WTC11 (cell line): Measurements from ENCODE around the gene RARS2. TPM values are rescaled to one million over a fixed set of nuclear protein-coding genes. Genes with fewer than 3 reads are reported as not detected.

ENCODE experiments used
- ATAC-seq: fragments of 200-7000 bp; cut with Tn5 transposase; 2 replicates; pipeline ENCODE4 v1.10.0; 2021; ENCODE audit warnings: mild to moderate bottlenecking, moderate library complexity
- CTCF ChIA-PET: fragments of 300-600 bp; sonication (Branson Sonifier 250); formaldehyde crosslinking; loops from one replicate; lab custom pipeline; 2021; ENCODE audit warnings: antibody characterized with exemption; lab: Charles Lee
- POLR2A ChIA-PET: fragments of 350-600 bp; sonication (Branson Sonifier 250); formaldehyde crosslinking; loops from one replicate; lab custom pipeline; 2021; ENCODE audit warnings: antibody characterized with exemption; lab: Charles Lee
- DNase-seq: peaks from one replicate; pipeline ENCODE4 v3.0.0; 2021; ENCODE audit warnings: low spot score
- H3K27ac Mint-ChIP-seq: 2 replicates; pipeline ENCODE4 v1.8.0; 2021; ENCODE audit warnings: mixed read lengths
- H3K27me3 Mint-ChIP-seq: 2 replicates; pipeline ENCODE4 v1.8.0; 2021; ENCODE audit warnings: low read depth, mild to moderate bottlenecking, moderate library complexity, mixed read lengths
- H3K36me3 Mint-ChIP-seq: 2 replicates; pipeline ENCODE4 v1.8.0; 2021; ENCODE audit warnings: mixed read lengths
- H3K4me1 Mint-ChIP-seq: 2 replicates; pipeline ENCODE4 v1.8.0; 2022; ENCODE audit warnings: mixed read lengths
- H3K4me3 Mint-ChIP-seq: 2 replicates; pipeline ENCODE4 v1.8.0; 2021; ENCODE audit warnings: mild to moderate bottlenecking, moderate library complexity, mixed read lengths
- H3K9me3 Mint-ChIP-seq: 2 replicates; pipeline ENCODE4 v1.8.0; 2021; ENCODE audit warnings: mixed read lengths
- CBFB ChIP-seq: sonication (generic); formaldehyde crosslinking; IDR thresholded peaks from 2 replicates; pipeline ENCODE4 v1.8.1; 2022; ENCODE audit warnings: mild to moderate bottlenecking, low read depth, missing genetic modification reagents
- IRF2 ChIP-seq: sonication (generic); formaldehyde crosslinking; IDR thresholded peaks from 2 replicates; pipeline ENCODE4 v1.8.0; 2022; ENCODE audit warnings: low read depth, missing genetic modification reagents, borderline replicate concordance
- MLX ChIP-seq: sonication (generic); formaldehyde crosslinking; IDR thresholded peaks from 2 replicates; pipeline ENCODE4 v1.8.1; 2023; ENCODE audit warnings: mild to moderate bottlenecking, missing genetic modification reagents, moderate library complexity
- MYBL2 ChIP-seq: sonication (generic); formaldehyde crosslinking; IDR thresholded peaks from 2 replicates; pipeline ENCODE4 v1.8.1; 2023; ENCODE audit warnings: mild to moderate bottlenecking, moderate library complexity, missing genetic modification reagents
- NR3C1 ChIP-seq: sonication (generic); formaldehyde crosslinking; conservative IDR thresholded peaks from 2 replicates; pipeline ENCODE4 v1.8.1; 2023; ENCODE audit warnings: low read depth, mild to moderate bottlenecking, missing genetic modification reagents
- SMAD3 ChIP-seq: sonication (generic); formaldehyde crosslinking; IDR thresholded peaks from 2 replicates; pipeline ENCODE4 v1.8.0; 2022; ENCODE audit warnings: missing genetic modification reagents, mild to moderate bottlenecking, borderline replicate concordance
- SMAD4 ChIP-seq: sonication (generic); formaldehyde crosslinking; IDR thresholded peaks from 2 replicates; pipeline ENCODE4 v1.8.0; 2022; ENCODE audit warnings: mild to moderate bottlenecking, missing genetic modification reagents
- TCF7 ChIP-seq: sonication (generic); formaldehyde crosslinking; IDR thresholded peaks from 2 replicates; pipeline ENCODE4 v1.8.0; 2022; ENCODE audit warnings: mild to moderate bottlenecking, low read depth, missing genetic modification reagents, moderate library complexity
- USF2 ChIP-seq: sonication (generic); formaldehyde crosslinking; IDR thresholded peaks from 2 replicates; pipeline ENCODE4 v1.8.1; 2023; ENCODE audit warnings: mild to moderate bottlenecking, missing genetic modification reagents, moderate library complexity
- ZNF219 ChIP-seq: sonication (generic); formaldehyde crosslinking; IDR thresholded peaks from 2 replicates; pipeline ENCODE4 v1.8.0; 2023; ENCODE audit warnings: missing genetic modification reagents, mild to moderate bottlenecking, borderline replicate concordance
- ZNF232 ChIP-seq: sonication (generic); formaldehyde crosslinking; IDR thresholded peaks from 2 replicates; pipeline ENCODE4 v1.8.0; 2022; ENCODE audit warnings: mild to moderate bottlenecking, missing genetic modification reagents
- ZNF317 ChIP-seq: sonication (generic); formaldehyde crosslinking; IDR thresholded peaks from 2 replicates; pipeline ENCODE4 v1.8.1; 2023; ENCODE audit warnings: low read depth, mild to moderate bottlenecking, moderate library complexity, missing genetic modification reagents, borderline replicate concordance
- total RNA-seq: library from RNA; stranded (reverse); gene quantifications from 3 replicates; pipeline ENCODE4 v1.2.3, GENCODE V29; 2021
- TF ChIP-seq, protein P1 (sequence below): sonication (generic); formaldehyde crosslinking; IDR thresholded peaks from 2 replicates; pipeline ENCODE4 v1.8.1; 2022; ENCODE audit warnings: low read depth, missing genetic modification reagents, borderline replicate concordance
- TF ChIP-seq, protein P2 (sequence below): sonication (generic); formaldehyde crosslinking; IDR thresholded peaks from 2 replicates; pipeline ENCODE4 v1.8.0; 2022; ENCODE audit warnings: mild to moderate bottlenecking, missing genetic modification reagents
- TF ChIP-seq, protein P3 (sequence below): sonication (generic); formaldehyde crosslinking; IDR thresholded peaks from 2 replicates; pipeline ENCODE4 v1.8.0; 2022; ENCODE audit warnings: mild to moderate bottlenecking, missing genetic modification reagents
- TF ChIP-seq, protein P4 (sequence below): sonication (generic); formaldehyde crosslinking; IDR thresholded peaks from 2 replicates; pipeline ENCODE4 v1.8.1; 2022; ENCODE audit warnings: low read depth, mild to moderate bottlenecking, moderate library complexity, missing genetic modification reagents, borderline replicate concordance
- TF ChIP-seq, protein P5 (sequence below): sonication (generic); formaldehyde crosslinking; conservative IDR thresholded peaks from 2 replicates; pipeline ENCODE4 v1.8.1; 2022; ENCODE audit warnings: mild to moderate bottlenecking, missing genetic modification reagents

The RARS2 gene
- total RNA-seq, 1 experiment from 2014 or later = 32.9 TPM

- ATAC-seq (no peak), DNase-seq (no peak)
- ChIA-PET CTCF (no interaction called here), POLR2A (no interaction called here)
- Mint-ChIP-seq H3K9me3 (no peaks in the 10 kb centered on the region), H3K4me1 (no peaks in the 10 kb centered on the region), H3K27ac (no peak overlapping the region), H3K36me3 (peaks cover 35% of the 10 kb centered on the region), H3K4me3 (no peak overlapping the region), H3K27me3 (no peaks in the 10 kb centered on the region)
- no peak for TF ChIP-seq ZNF317 (CRISPR knock-in tag)
- TF ChIP-seq ZNF219 (CRISPR knock-in tag) = no peak
- TF ChIP-seq, protein P1, sequence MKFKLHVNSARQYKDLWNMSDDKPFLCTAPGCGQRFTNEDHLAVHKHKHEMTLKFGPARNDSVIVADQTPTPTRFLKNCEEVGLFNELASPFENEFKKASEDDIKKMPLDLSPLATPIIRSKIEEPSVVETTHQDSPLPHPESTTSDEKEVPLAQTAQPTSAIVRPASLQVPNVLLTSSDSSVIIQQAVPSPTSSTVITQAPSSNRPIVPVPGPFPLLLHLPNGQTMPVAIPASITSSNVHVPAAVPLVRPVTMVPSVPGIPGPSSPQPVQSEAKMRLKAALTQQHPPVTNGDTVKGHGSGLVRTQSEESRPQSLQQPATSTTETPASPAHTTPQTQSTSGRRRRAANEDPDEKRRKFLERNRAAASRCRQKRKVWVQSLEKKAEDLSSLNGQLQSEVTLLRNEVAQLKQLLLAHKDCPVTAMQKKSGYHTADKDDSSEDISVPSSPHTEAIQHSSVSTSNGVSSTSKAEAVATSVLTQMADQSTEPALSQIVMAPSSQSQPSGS (CRISPR knock-in tag) = no peak
- TF ChIP-seq USF2 (CRISPR knock-in tag) = no peak
- TF ChIP-seq SMAD3 (CRISPR knock-in tag) = no peak
- TF ChIP-seq TCF7 (CRISPR knock-in tag) = no peak
- TF ChIP-seq MLX (CRISPR knock-in tag) = no peak
- TF ChIP-seq MYBL2 (CRISPR knock-in tag) = no peak
- no peak for TF ChIP-seq IRF2
- TF ChIP-seq, protein P2, sequence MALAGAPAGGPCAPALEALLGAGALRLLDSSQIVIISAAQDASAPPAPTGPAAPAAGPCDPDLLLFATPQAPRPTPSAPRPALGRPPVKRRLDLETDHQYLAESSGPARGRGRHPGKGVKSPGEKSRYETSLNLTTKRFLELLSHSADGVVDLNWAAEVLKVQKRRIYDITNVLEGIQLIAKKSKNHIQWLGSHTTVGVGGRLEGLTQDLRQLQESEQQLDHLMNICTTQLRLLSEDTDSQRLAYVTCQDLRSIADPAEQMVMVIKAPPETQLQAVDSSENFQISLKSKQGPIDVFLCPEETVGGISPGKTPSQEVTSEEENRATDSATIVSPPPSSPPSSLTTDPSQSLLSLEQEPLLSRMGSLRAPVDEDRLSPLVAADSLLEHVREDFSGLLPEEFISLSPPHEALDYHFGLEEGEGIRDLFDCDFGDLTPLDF (CRISPR knock-in tag) = no peak
- no peak for TF ChIP-seq SMAD4 (CRISPR knock-in tag)
- TF ChIP-seq, protein P3, sequence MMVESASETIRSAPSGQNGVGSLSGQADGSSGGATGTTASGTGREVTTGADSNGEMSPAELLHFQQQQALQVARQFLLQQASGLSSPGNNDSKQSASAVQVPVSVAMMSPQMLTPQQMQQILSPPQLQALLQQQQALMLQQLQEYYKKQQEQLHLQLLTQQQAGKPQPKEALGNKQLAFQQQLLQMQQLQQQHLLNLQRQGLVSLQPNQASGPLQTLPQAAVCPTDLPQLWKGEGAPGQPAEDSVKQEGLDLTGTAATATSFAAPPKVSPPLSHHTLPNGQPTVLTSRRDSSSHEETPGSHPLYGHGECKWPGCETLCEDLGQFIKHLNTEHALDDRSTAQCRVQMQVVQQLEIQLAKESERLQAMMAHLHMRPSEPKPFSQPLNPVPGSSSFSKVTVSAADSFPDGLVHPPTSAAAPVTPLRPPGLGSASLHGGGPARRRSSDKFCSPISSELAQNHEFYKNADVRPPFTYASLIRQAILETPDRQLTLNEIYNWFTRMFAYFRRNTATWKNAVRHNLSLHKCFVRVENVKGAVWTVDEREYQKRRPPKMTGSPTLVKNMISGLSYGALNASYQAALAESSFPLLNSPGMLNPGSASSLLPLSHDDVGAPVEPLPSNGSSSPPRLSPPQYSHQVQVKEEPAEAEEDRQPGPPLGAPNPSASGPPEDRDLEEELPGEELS = no peak
- TF ChIP-seq, all 79 proteins: peak for 0
Observed at GRCh38 chr6:87636315-87636714, 46.5 kb upstream of the RARS2 start.

GRCh38 chr6:87633851-87634250 lies 44.1 kb upstream of the RARS2 start:
- H3K27me3 Mint-ChIP-seq = no peaks in the 10 kb centered on the region
- no peaks in the 10 kb centered on the region for H3K9me3 Mint-ChIP-seq
- POLR2A ChIA-PET = no interaction called here
- CTCF ChIA-PET = no interaction called here
- H3K4me1 Mint-ChIP-seq = no peaks in the 10 kb centered on the region
- TF ChIP-seq, protein P4, sequence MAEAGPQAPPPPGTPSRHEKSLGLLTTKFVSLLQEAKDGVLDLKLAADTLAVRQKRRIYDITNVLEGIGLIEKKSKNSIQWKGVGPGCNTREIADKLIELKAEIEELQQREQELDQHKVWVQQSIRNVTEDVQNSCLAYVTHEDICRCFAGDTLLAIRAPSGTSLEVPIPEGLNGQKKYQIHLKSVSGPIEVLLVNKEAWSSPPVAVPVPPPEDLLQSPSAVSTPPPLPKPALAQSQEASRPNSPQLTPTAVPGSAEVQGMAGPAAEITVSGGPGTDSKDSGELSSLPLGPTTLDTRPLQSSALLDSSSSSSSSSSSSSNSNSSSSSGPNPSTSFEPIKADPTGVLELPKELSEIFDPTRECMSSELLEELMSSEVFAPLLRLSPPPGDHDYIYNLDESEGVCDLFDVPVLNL = no peak
- TF ChIP-seq CBFB (CRISPR knock-in tag) (no peak), ZNF232 (CRISPR knock-in tag) (no peak), NR3C1 (CRISPR knock-in tag) (no peak)
- TF ChIP-seq, protein P5, sequence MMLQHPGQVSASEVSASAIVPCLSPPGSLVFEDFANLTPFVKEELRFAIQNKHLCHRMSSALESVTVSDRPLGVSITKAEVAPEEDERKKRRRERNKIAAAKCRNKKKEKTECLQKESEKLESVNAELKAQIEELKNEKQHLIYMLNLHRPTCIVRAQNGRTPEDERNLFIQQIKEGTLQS = no peak
- TF ChIP-seq, protein P3 = no peak
- ATAC-seq = no peak
- H3K4me3 Mint-ChIP-seq = no peak overlapping the region
- H3K36me3 Mint-ChIP-seq = peaks cover 36% of the 10 kb centered on the region
- no peak for DNase-seq
- no peak overlapping the region for H3K27ac Mint-ChIP-seq
